Left cardiac atrium (tissue), 4 donors: Measurements from ENCODE around the gene KIAA0232. TPM values are rescaled to one million over a fixed set of nuclear protein-coding genes. Genes with fewer than 3 reads are reported as not detected.
"Not testable (repeated sequence)": the region's sequence is repeated elsewhere in the genome, so short reads cannot be mapped to it uniquely, and the experiment has no call there.

ENCODE experiments used
- ATAC-seq, 2 donors: fragments of 200-7000 bp; cut with Tn5 transposase; one replicate each; pipeline ENCODE4 v1.9.1; 2020; ENCODE audit warnings: mild to moderate bottlenecking in 2 of 2, moderate library complexity in 2 of 2
- DNase-seq: peaks from one replicate; pipeline ENCODE4 v3.0.0-alpha.2; 2020
- intact Hi-C, 2 donors: fragments of 100-400 bp; cut with DNase I; formaldehyde crosslinking; loops; one replicate each; pipeline versions ENCODE4 v1.14.1 to v1.15.1; 2022 to 2023
- total RNA-seq, 2 donors: library from RNA; stranded (reverse); fragmentation: NEBNext Ultra II Directional; extraction: Animal tissue kit (Norgen Biotek cat#: 25700); gene quantifications; one replicate each; pipeline ENCODE4 v1.2.1, GENCODE V29; 2021
- donor health status: DM: no; HTN: yes; CAD: no.
- donor health status: DM: no; HTN: yes; CAD: no; lungs with severe emphysema.
- donor health status: DM: yes; HTN: yes; CAD: no.
- donor health status: Dilated cardiomyopathy.

The KIAA0232 gene
- total RNA-seq, 2 donors from 2014 or later, result 52.9 to 59.2 TPM

- intact Hi-C loops, ATAC-seq, DNase-seq: not testable (repeated sequence)
Measured at GRCh38 chr4:6797368-6797767, 14.8 kb downstream of the KIAA0232 start.

DNA sequence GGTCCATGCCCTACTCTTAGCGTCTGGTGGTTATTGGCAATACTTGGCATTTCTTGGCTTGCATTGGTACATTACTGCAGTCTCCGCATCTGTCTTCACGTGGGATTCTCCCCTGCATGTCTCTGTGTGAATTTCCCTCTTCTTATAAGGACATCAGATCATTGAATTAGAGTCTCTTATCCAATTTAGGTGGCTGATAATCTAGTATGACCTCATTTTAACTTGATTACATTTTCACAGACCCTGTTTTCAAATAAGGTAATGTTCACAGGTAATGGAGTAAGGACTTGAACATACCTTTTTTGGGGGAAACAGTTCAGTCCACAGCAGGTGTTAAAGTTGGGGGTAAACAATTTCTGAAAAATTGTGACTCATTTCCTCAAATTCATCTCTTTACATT, 16.6 kb downstream of the KIAA0232 start:
- DNase-seq (no peak), ATAC-seq (no peak)
- intact Hi-C loops, result no loop called here

- intact Hi-C loops, result no loop called here
- peak in 1 of 2 donors; percentile 55 for ATAC-seq
- DNase-seq, result no peak
Measured at GRCh38 chr4:6802025-6802424, 19.5 kb downstream of the KIAA0232 start.

DNA sequence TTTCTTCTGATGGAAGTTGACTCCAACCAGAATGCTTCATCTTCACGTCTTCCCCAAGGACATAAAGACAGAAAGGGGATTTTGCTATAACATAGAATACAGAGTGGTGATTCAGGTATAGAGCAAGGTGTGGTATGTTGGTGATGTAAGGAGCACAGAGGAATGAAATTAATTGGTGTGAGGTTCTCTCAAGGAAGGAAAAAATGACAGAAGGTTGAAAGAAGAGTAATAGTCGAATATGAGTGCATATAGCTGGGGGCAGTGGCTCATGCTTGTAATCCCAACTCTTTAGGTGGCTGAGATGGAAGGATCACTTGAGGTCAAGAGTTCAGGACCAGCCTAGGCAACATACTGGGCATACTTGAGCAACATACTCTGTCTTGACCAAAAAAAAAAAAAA, 20.1 kb downstream of the KIAA0232 start:
- ATAC-seq (no peak), DNase-seq (no peak)
- intact Hi-C loops, result no loop called here

DNA sequence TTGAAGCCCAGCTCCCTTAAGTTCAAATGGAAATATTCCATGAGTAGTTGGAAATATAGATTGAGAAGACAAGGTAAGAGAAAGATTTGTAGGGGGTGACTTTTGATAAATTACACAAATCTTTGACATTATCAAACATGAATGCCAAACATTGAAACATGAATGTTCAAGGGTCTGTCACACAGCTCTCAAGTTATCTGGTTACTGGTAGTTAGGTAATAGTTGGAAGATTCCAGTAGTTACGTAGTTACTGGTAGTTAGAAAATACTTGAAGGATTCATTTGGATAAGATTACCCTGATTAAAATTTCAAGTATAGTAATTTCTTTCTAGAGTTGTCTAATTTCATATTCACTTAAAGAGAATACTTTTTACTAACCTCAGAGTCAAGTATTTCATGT, 20.7 kb downstream of the KIAA0232 start:
- ATAC-seq (no peak), DNase-seq (no peak)
- intact Hi-C loops, result no loop called here

DNA sequence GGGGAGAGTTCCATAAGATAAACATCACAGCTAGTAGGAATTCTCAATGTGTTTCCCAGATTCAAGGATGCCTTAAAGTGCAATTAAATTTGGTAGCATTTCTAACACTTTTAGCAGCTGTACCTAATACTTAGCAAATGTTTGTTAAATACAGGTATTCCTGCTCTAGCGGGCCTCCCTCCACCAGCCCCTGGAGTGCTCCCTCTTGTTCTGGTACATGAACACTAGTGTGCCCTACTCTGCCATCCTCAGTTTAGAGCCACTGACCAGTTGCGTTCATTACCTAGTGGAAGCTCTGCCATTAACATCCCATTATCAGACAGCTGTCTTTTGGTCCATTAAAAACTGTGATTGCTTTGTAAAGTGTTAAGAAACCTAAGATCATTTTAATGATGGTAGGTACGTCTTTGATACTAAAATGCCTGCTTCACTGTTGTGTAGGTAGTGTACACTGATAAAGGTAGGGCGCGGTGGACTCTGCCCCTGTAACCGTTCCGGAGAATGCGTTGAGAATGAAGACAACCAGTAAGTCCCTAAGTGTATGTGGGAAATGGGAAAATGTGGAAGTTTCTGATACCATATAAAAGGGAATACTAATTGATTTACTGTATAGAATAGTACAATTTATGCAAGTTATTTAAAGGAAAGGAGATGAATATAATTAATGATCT, 21.7 kb downstream of the KIAA0232 start:
- intact Hi-C loops, result no loop called here
- DNase-seq (no peak), ATAC-seq (no peak)

- DNase-seq (no peak), ATAC-seq (peak in 1 of 2 donors; percentile 44)
- intact Hi-C loops, result no loop called here
Measured at GRCh38 chr4:6806924-6807626, 24.5 kb downstream of the KIAA0232 start.

- intact Hi-C loops, result no loop called here
- no peak for DNase-seq
- ATAC-seq, result no peak
Measured at GRCh38 chr4:6808259-6808658, 25.7 kb downstream of the KIAA0232 start.

DNA sequence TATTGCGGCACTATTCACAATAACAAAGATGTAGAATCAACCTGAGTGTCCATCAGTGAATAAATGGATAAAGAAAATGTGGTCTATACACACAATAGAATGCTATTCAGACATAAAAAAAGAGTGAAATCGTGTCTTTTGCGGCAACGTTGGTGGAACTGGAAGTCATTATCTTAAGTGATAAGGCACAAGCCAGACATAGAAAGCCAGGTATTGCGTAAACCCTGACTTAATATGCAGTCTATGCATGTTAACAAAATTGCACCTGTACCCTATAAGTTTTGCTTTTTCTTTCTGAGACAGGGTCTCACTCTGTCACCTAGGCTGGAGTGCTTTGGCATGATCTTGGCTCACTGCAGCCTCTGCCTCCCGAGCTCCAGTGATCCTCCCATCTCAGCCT, 28.6 kb downstream of the KIAA0232 start:
- no peak for ATAC-seq
- intact Hi-C loops, result no loop called here

DNA sequence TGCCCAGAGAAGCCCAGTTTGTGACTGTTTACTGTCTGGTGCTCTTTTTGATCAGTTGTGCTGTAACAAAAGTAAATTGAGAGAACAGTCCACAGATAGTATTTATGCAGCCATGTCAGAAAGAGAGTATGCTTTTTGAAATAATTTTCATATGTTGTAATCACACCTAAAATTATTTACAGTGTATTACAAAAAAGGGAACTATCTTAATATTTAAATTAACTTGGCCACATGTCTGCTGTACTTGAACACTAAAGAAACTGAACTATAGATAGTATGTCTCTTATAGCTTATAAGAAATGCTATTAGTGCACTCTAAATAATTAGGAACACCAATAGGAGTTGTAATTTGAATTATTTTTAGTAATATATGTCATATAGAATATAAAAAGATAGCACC, 30.2 kb downstream of the KIAA0232 start:
- intact Hi-C loops, result no loop called here
- DNase-seq (no peak), ATAC-seq (no peak)

More for the DNA sequence above, 28.6 kb downstream of the KIAA0232 start:
- DNase-seq, result no peak

DNA sequence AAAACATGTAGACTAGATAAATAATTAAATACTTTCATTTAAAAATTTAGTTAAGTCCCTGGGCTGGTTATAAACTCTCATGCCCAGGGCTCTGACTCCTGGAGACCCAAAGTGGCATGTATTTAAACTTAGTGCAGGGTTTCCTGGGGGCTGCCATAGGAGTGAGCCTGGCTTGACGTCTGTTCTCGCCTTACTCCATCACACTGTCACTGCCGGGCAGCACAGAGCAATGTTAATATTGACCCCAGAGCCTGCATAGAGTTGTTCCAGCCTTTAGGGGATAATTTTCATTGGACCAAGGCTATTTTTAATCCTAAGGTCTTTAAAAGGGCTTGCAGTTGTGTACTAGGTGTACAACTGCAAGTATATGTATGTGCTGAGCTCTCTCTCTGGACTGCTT, 31.2 kb downstream of the KIAA0232 start:
- DNase-seq, result no peak
- peak in 1 of 2 donors; percentile 26 for ATAC-seq
- intact Hi-C loops, result no loop called here

DNA sequence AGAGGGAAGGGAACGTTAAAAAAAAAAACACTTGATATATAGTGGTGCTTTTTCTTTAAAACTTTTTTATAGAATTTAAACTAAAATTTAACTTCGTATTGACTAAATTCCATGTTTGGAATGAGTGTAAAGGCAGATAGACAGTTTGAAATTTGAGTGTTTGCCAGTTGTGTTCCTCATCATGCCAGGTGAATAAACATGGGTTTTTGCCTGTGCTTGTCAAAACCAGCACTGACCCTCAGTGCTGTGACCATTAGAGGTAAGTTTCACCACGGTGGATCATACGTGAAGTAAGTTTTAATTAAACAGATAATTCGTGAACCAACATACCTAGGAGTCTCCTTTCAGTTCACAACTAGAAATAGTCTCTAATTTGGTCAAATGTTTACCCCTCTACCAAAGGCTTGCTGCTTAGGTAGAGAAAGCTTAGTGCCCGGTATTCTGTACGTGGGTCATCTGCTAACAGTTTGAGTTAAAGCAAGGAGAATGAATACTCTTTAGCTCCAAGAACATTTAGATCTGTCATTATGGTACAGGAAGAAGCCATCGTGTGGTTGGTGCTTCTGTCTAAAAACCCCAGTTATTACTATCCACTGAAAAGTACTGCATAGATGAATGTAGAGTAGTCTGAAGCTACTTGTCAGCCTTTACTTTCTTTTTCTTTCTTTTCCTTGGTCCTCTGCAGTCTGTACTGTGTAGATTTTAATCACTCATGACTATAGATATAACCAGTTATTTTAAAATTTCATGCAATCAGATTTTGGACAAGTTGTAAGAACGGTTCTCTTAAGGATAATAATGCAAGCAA, 32.7 kb downstream of the KIAA0232 start:
- no peak for DNase-seq
- intact Hi-C loops, result no loop called here
- ATAC-seq, result no peak

- DNase-seq, result no peak
- no peak for ATAC-seq
- intact Hi-C loops, result no loop called here
Measured at GRCh38 chr4:6819295-6819694, 36.8 kb downstream of the KIAA0232 start.

DNA sequence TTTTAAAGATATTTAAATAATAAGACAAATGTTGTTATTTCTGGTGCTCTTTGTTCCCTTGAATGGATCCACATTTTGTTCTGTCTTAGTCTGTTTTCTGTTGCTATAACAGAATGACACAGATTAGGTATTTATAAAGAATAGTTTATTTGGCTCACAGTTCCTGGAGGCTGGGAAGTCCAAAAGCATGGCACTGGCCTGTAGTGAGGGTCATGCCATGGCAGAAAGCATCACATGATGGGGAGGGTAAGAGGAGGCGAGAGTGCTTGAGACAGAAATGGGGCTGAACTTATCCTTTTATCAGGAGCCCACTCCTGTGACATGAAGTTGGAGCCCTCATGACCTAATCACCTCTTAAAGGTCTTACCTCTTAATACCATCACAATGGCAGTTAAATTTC, 38.2 kb downstream of the KIAA0232 start:
- no peak for ATAC-seq
- intact Hi-C loops, result no loop called here

GRCh38 chr4:6824071-6824470, 41.5 kb downstream of the KIAA0232 start:
- ATAC-seq (peak in 1 of 2 donors; percentile 39), DNase-seq (no peak)
- intact Hi-C loops, result no loop called here

More for the DNA sequence above, 38.2 kb downstream of the KIAA0232 start:
- no peak for DNase-seq

- ATAC-seq, result no peak
- intact Hi-C loops, result no loop called here
- no peak for DNase-seq
Measured at GRCh38 chr4:6824772-6825402, 42.4 kb downstream of the KIAA0232 start.

- intact Hi-C loops, result no loop called here
- no peak for ATAC-seq
- DNase-seq, result no peak
Measured at GRCh38 chr4:6825403-6825802, 42.9 kb downstream of the KIAA0232 start.

DNA sequence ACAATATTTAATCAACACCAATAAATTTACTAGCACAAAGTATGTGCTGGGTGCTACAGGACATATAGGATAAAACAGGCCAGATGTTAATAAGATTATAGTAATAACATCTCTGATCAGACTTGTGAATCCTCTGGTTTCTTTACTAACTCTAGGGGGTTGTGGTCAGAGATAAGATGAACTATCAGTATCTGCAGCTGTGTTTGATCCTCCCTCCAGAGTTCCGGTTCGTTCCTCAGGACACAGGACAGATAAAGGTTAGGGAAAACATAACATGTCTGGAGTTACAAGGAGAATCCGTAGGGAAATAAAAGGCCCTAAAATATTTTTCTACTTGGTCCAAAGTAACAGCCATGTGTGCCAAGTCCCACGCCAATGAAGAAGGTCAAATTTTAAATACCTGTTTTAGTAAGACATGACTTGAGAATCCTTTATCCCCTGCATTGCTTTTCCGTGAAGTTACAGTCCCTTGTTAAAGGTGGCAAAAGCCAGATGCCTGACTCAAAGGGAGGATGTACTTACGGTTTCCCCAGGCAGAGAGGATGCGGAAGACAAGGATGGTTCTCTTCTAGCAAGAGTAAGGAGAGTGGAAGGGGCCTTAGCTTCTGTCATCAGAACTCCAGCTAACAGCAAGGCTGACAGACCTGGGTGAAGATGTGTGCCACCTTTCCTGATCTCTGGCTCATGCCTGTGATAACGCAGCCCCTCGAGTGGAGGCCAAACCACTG, 44.4 kb downstream of the KIAA0232 start:
- DNase-seq, result no peak
- no peak for ATAC-seq
- intact Hi-C loops, result no loop called here

DNA sequence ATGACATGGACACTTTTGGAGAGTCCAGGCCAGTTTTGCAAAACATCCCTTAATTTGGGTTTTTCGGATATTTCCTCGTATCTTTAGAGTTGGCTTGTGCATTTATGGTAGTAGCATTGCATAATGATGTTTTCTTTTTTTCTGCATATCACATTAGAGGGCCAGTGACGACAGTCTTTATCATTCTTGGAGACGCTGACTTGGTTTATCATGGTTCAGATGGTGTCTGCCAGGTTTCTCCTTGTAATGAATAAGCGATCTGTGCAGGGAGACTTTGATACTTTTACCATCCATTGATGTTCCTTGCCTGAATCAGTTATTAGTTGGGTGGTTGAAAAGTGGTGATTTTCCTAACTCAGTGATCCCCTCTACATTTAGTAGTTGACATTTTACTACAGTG, 46.6 kb downstream of the KIAA0232 start:
- intact Hi-C loops, result no loop called here
- DNase-seq (no peak), ATAC-seq (peak; percentile 8 to 56)
